Large intestine (tissue), 3 donors: ENCODE results near the gene STUM. TPM values are rescaled to one million over a fixed set of nuclear protein-coding genes. Genes with fewer than 3 reads are reported as not detected.

Source experiments
- DNase-seq, 2 donors: peaks; one replicate each; pipeline versions ENCODE4 v3.0.0 to v3.0.0-alpha.2; 2013
- H3K27ac ChIP-seq: one replicate; pipeline ENCODE4 v1.5.1; 2013; ENCODE audit warnings: low read length
- H3K27me3 ChIP-seq: 2 replicates; pipeline ENCODE4 v1.6.1; 2013; ENCODE audit warnings: low read length; ENCODE audit not compliant: control insufficient read depth, insufficient read depth
- H3K36me3 ChIP-seq: 2 replicates; pipeline ENCODE4 v1.6.1; 2013; ENCODE audit warnings: low read length; ENCODE audit not compliant: control insufficient read depth, insufficient read depth
- H3K4me1 ChIP-seq: one replicate; pipeline ENCODE4 v1.6.1; 2013; ENCODE audit warnings: low read length; ENCODE audit not compliant: control insufficient read depth, insufficient read depth
- H3K4me3 ChIP-seq: one replicate; pipeline ENCODE4 v1.5.1; 2013; ENCODE audit warnings: low read length
- H3K9me3 ChIP-seq: one replicate; pipeline ENCODE4 v1.6.1; 2013; ENCODE audit warnings: mild to moderate bottlenecking, low read depth, low read length, moderate library complexity; ENCODE audit not compliant: control insufficient read depth
- WGBS: methylation state at CpG from one replicate; pipeline ENCODE4 v1.1.5; 2013; ENCODE audit warnings: low lambda C conversion rate; ENCODE audit not compliant: insufficient coverage; 5-methylcytosine and 5-hydroxymethylcytosine counted together
- polyA plus RNA-seq: library from polyadenylated mRNA; unstranded; fragments of 120-200 nt; gene quantifications from one replicate; pipeline ENCODE4 v1.2.1, GENCODE V29; 2013

STUM gene
- polyA plus RNA-seq, 1 donor = 8.2 TPM

- H3K4me3 ChIP-seq = no peak overlapping the region
- no peaks in the 10 kb centered on the region for H3K36me3 ChIP-seq
- WGBS = no CpG with 5 or more reads among the region's 6 CpGs
- H3K27me3 ChIP-seq = peaks cover 12% of the 10 kb centered on the region
- no peak for DNase-seq
- no peak overlapping the region for H3K27ac ChIP-seq
- no peaks in the 10 kb centered on the region for H3K4me1 ChIP-seq
- H3K9me3 ChIP-seq = no peaks in the 10 kb centered on the region
These were observed 23.3 kb downstream of the STUM start for GRCh38 chr1:226571893-226572292.

GRCh38 chr1:226572325-226572726 is 23.8 kb downstream of the STUM start:
- WGBS = no CpG with 5 or more reads among the region's 8 CpGs
- DNase-seq = no peak
- H3K9me3 ChIP-seq = no peaks in the 10 kb centered on the region
- H3K27me3 ChIP-seq = peaks cover 8% of the 10 kb centered on the region
- no peaks in the 10 kb centered on the region for H3K36me3 ChIP-seq
- no peak overlapping the region for H3K27ac ChIP-seq
- no peak overlapping the region for H3K4me3 ChIP-seq
- H3K4me1 ChIP-seq = no peaks in the 10 kb centered on the region

- Histone ChIP-seq H3K9me3 (no peaks in the 10 kb centered on the region), H3K36me3 (no peaks in the 10 kb centered on the region), H3K4me3 (no peak overlapping the region), H3K4me1 (no peaks in the 10 kb centered on the region), H3K27ac (no peak overlapping the region), H3K27me3 (no peaks in the 10 kb centered on the region)
- WGBS = 33% methylated on average over 1 of the region's 2 CpGs
- no peak for DNase-seq
These were observed 25.5 kb downstream of the STUM start for GRCh38 chr1:226574044-226574443.

GRCh38 chr1:226574591-226575435 is 26.2 kb downstream of the STUM start:
- DNase-seq = no peak
- Histone ChIP-seq H3K9me3 (no peaks in the 10 kb centered on the region), H3K27me3 (no peaks in the 10 kb centered on the region), H3K4me1 (no peaks in the 10 kb centered on the region), H3K4me3 (no peak overlapping the region), H3K27ac (no peak overlapping the region), H3K36me3 (no peaks in the 10 kb centered on the region)
- WGBS = no CpG with 5 or more reads among the region's 21 CpGs

GRCh38 chr1:226575436-226575720 is 26.8 kb downstream of the STUM start:
- Histone ChIP-seq H3K4me3 (no peak overlapping the region), H3K27me3 (no peaks in the 10 kb centered on the region), H3K36me3 (no peaks in the 10 kb centered on the region), H3K27ac (no peak overlapping the region), H3K4me1 (no peaks in the 10 kb centered on the region), H3K9me3 (no peaks in the 10 kb centered on the region)
- DNase-seq = no peak
- 67% methylated on average over 1 of the region's 4 CpGs for WGBS

- H3K27me3 ChIP-seq = no peaks in the 10 kb centered on the region
- WGBS = 60% methylated on average over 1 of the region's 9 CpGs
- no peak overlapping the region for H3K27ac ChIP-seq
- no peak overlapping the region for H3K4me3 ChIP-seq
- no peaks in the 10 kb centered on the region for H3K9me3 ChIP-seq
- DNase-seq = peak in 1 of 2 donors; percentile 22
- H3K36me3 ChIP-seq = no peaks in the 10 kb centered on the region
- H3K4me1 ChIP-seq = no peaks in the 10 kb centered on the region
These were observed 27.3 kb downstream of the STUM start for GRCh38 chr1:226575739-226576378.

GRCh38 chr1:226576601-226577000 is 28.0 kb downstream of the STUM start:
- H3K36me3 ChIP-seq = no peaks in the 10 kb centered on the region
- H3K4me1 ChIP-seq = no peaks in the 10 kb centered on the region
- H3K27me3 ChIP-seq = no peaks in the 10 kb centered on the region
- DNase-seq = no peak
- no peaks in the 10 kb centered on the region for H3K9me3 ChIP-seq
- H3K4me3 ChIP-seq = no peak overlapping the region
- WGBS = no CpG with 5 or more reads among the region's 3 CpGs
- H3K27ac ChIP-seq = no peak overlapping the region

- H3K27ac ChIP-seq = no peak overlapping the region
- no peak overlapping the region for H3K4me3 ChIP-seq
These were observed 29.0 kb downstream of the STUM start for GRCh38 chr1:226577401-226578180.

GRCh38 chr1:226578946-226579578 is 30.5 kb downstream of the STUM start:
- no peaks in the 10 kb centered on the region for H3K4me1 ChIP-seq
- H3K27ac ChIP-seq = no peak overlapping the region
- no peaks in the 10 kb centered on the region for H3K27me3 ChIP-seq
- H3K9me3 ChIP-seq = no peaks in the 10 kb centered on the region
- no peak overlapping the region for H3K4me3 ChIP-seq
- DNase-seq = no peak
- no peaks in the 10 kb centered on the region for H3K36me3 ChIP-seq
- no CpG with 5 or more reads among the region's 11 CpGs for WGBS

More at GRCh38 chr1:226577401-226578180, 29.0 kb downstream of the STUM start:
- no peak for DNase-seq
- Histone ChIP-seq H3K27me3 (no peaks in the 10 kb centered on the region), H3K9me3 (no peaks in the 10 kb centered on the region), H3K4me1 (no peaks in the 10 kb centered on the region), H3K36me3 (no peaks in the 10 kb centered on the region)
- no CpG with 5 or more reads among the region's 15 CpGs for WGBS

- no peak overlapping the region for H3K27ac ChIP-seq
- H3K36me3 ChIP-seq = no peaks in the 10 kb centered on the region
- no peaks in the 10 kb centered on the region for H3K9me3 ChIP-seq
- H3K4me1 ChIP-seq = no peaks in the 10 kb centered on the region
- no peaks in the 10 kb centered on the region for H3K27me3 ChIP-seq
- no peak for DNase-seq
- H3K4me3 ChIP-seq = no peak overlapping the region
- no CpG with 5 or more reads among the region's 6 CpGs for WGBS
These were observed 31.3 kb downstream of the STUM start for GRCh38 chr1:226579781-226580323.
